ENCODE measurements around the gene WDR59.
"Not testable (repeated sequence)": the region's sequence is repeated elsewhere in the genome, so short reads cannot be mapped to it uniquely, and the experiment has no call there.

Gene WDR59

DNA sequence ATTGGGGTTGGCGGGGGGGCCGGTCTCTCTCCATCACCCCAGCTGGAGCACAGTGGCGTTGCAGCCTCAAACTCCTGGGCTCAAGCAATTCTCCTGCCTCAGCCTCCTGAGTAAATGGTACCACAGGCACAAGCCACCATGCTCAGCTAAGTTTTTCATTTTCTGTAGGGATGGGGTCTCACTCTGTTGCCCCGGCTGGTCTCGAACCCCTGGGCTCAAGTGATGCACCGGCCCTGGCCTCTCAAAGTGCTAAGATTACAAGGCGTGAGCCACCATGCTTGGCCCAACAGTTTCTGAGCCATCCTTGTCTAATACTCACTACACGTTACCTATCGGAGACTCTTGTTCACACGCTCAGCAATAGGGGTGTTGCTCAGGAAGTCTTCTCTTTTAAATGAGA is 11.6 kb downstream of the WDR59 start:
- DNase-seq (ENCODE audit: low read depth) = no peak

DNA sequence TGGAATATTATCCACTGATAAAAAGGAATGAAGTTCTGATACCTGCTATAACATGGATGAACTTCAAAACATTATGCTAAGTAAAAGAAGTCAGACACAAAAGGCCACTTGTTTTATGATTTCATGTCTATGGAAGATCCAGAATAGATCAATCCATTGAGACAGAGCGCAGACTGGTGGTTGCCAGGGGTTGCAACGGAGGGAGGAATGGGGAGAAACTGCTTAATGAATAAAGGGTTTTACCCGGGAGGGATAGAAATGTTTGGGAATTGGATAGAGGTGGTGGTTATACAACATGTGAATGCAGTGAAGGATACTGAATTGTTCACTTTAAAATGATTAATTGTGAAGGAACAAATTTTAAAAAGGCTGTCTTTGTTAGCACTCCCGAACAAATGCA is 30.2 kb downstream of the WDR59 start:
- no peak for DNase-seq (ENCODE audit: low read depth)

DNA sequence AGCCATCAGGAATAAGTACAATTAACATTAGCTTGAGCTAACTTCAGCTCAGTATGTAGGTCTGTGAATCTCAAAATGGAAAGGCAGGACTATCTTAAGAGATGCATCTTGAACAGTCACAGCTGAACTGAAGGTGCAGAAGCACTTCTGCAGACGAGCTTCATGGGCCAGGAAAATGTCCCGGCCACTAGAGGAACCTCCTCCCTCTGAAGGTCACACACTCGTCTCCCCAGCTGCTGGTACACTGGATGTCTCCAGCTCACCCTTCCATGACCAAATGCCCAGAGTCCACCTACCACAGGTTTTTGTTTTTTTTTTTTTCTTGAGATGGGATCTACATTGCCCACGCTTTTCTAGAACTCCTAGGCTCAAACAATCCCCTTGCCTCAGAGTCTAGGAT is 33.2 kb downstream of the WDR59 start:
- no peak for DNase-seq (ENCODE audit: low read depth)

- DNase-seq (ENCODE audit: low read depth) = no peak
Measured at GRCh38 chr16:74951206-74951605, 33.7 kb downstream of the WDR59 start.

GRCh38 chr16:74950511-74950910 is 34.4 kb downstream of the WDR59 start:
- DNase-seq (ENCODE audit: low read depth) = no peak

DNA sequence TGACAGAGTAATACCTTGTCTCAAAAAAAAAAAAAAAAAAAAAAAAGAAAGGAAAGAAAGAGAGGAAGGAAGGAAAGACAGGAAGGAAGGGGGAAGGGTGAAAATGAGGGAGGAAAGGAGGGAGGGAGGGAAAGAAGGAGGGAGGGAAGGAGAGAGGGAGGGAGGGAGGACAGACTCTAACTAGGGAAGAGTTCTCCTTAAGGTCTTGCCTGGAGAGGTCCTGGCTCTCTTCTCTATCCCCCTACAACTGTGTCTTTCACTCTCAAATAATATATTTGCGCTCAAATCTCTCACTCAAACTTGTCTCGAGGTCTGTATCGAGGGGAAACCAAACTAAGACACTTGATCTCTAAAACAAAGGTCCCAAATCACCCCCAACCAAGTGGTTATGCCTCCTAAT is 35.6 kb downstream of the WDR59 start:
- no peak for DNase-seq (ENCODE audit: low read depth)

- DNase-seq (ENCODE audit: low read depth) = no peak
Measured at GRCh38 chr16:74944466-74944865, 40.5 kb downstream of the WDR59 start.

- no peak for DNase-seq (ENCODE audit: low read depth)
Measured at GRCh38 chr16:74942977-74943918, 41.7 kb downstream of the WDR59 start.

DNA sequence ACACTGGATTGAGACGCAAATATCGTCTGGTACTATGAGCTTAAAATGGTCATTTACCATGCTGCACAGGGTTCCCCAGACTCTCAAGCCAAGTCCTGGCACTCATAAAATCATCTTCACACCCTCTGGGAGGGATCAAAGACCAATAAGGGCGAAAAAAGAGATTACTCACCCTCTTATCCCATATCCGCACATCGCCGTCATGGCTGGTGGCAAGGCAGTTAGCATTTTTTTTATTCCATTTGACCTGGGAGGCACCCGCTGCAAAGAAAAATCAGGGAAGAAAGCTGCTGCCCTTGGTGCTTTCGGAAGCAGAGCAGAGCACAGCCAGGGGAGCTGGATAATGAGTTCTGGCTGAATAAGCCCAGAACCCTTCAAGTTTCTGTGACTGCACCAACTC is 42.4 kb downstream of the WDR59 start:
- DNase-seq (ENCODE audit: low read depth) = no peak

GRCh38 chr16:74939688-74940087 is 45.2 kb downstream of the WDR59 start:
- no peak for DNase-seq (ENCODE audit: low read depth)

- peak; percentile 31 for DNase-seq (ENCODE audit: low read depth)
Measured at GRCh38 chr16:74936902-74937560, 47.9 kb downstream of the WDR59 start.

DNA sequence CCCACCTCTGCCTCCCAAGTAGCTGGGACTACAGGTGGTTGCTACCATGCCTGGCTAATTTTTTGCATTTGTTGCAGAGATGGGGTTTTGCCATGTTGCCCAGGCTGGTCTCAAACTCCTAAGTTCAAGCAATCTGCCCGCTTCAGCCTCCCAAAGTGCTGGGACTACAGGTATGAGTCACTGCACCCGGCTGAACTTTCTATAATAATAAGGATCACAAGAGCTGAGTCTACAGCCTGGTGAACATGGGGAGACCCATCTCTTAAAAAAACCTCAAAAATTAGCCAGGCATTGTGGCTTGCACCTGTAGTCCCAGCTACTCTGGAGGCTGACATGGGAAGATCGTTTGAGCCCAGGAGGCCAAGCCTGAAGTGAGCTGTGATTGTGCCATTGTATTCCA is 53.5 kb downstream of the WDR59 start:
- no peak for DNase-seq (ENCODE audit: low read depth)

- DNase-seq (ENCODE audit: low read depth) = no peak
Measured at GRCh38 chr16:74929636-74930035, 55.3 kb downstream of the WDR59 start.

DNA sequence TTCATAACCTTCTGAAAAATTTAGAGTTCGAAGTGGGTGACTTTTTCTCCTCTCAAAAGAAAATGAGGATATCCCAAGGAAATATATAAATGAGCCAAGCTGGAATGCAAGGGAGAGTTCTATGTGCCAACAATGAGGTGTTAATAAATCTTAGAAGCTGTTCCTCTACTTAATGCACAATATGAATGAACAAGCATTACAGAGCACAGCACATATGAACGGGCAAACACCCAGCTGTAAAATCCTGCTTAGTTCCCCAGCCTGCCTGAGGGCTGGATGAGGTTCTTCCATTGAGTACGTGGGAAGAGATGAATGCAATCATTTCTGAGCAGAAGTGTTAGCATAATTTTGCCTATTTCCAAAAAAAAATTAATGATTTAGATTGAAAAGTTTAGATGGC is 58.1 kb downstream of the WDR59 start:
- DNase-seq (ENCODE audit: low read depth) = no peak

DNA sequence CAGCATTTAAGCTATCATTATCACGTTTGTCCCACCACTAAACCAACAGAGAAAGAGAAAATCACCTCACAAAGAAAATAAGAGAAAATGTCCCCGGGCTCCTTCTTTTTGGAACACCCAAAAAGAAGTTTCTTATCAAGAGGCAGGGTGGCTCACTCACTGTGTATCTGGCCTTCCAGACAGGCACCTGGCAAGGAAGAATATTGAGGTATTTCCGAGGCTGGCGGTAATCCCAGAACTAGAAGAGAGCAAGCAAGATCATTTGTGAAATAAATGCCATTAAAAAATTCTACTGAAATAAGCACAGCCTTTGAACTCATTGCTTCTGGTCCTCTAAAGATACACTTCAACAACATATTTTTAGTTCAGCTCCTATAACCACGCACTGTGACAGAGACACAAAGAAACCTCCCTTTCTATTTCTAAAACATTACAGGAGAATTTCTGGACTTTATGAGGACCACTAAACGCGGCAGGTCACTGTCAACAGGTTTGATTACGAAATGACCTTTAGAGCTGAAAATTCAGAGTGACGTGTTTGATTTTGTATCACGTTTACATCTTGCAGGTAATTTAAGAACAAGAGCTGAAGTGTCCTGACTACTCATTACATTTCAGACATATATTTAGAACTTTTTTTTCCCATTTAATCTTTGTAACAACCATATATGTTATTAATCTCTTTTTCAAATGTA is 61.0 kb downstream of the WDR59 start:
- DNase-seq (ENCODE audit: low read depth) = no peak

DNA sequence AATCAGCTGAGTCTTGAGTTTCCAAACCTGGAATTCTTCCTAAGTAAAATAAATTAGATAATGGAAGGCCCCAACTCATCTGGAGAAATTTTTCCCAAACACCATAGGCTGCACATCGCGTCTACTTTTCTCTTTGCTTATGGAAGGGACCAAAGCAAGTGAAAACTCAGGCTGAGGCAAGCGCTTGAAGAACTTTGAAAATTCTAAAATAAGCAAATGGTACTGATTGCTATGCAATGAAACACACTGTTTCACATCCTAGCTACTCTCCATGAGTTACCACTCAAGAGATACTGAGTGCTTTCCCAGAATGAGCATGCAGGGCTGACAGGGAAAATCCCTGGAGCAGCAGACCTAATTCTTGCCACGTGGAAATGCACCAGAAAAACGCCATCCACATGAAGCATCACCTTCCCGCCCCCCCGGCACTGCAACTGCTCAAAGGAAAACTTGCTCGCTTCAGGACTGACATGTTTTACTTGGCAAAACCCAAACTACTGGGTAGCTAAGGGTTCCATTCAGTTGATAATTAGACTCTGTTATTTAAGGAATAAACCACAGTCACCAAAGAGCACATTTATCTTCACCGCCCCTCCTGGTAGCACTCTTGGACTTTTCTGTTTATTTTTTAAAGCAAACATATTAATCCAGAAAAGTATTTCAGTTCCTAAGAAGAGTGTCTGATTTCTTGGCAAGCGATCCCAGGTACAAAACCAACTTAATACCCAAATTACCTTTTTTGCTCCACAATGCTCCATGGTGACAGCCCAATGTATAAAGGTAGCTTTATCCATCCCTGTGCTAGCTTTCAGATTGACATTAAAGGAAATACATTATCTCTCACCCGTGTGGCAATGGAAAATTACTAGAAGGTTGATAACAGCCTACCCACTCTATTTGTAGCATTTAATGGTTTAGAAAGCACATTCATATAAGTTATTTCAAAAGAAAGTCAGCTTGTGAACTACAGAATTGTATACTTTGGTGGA is 62.5 kb downstream of the WDR59 start:
- no peak for DNase-seq (ENCODE audit: low read depth)

DNA sequence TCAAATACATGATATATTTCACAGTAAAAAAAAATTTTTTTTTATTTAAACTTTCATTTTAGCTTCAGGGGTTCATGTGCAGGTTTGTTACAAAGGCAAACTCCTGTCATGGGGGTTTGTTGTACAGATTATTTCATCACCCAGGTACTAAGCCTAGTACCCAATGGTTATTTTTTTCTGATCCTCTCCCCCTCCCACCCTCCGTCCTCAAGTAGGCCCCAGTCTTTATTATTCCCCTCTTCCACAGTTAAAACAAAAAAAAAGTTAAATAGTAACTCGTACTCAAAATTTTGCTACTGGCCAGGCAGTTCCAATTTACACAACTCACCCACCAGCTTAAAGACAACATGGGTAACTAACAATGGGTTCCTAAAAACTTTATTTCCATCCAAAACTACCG is 63.9 kb downstream of the WDR59 start:
- no peak for DNase-seq (ENCODE audit: low read depth)

GRCh38 chr16:74909665-74910064 is 75.3 kb downstream of the WDR59 start:
- DNase-seq (ENCODE audit: low read depth) = no peak

DNA sequence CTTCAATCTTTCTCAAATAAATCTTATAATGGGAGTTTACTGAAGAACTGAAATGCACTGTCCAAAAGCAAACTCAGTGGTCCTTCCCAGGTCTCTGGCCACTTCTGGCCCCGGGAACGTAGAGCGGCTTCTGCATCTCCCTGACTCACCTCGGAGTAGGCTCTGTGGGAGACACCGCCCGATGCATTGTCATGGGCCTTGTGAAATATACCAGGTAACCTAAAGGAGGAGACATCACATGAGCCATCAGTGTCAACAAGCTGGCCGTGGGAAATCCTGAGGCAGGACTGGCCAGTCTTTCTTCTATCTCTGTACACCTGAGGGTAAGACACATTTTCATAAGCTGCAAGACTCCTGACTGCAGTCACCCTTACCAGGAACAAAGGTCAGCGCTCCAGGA is 76.2 kb downstream of the WDR59 start:
- not testable (repeated sequence) for DNase-seq (ENCODE audit: low read depth)

- no peak for DNase-seq (ENCODE audit: low read depth)
Measured at GRCh38 chr16:74903901-74904678, 80.8 kb downstream of the WDR59 start.

DNA sequence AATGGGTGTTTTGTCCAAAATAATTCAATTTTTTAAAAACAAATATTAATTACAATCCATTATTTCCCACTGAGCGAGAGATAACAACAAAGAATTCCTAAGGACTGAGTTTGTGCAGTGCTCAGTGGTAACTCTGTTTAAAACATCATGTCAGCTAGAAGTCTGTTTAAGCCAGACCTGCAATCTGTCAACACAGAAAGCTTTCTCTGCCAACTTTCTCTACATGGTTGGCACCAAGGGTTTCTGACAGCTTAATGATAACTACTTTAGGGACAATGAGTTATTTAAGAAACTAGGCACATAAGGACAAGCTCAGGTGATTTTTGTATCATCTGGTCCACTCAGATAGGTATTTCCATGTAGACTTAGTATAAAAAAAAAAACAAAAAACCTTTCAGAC is 81.8 kb downstream of the WDR59 start:
- DNase-seq (ENCODE audit: low read depth) = no peak

Data from GM04504 (cell line).